WTC11 (cell line): ENCODE results near the gene KLHL7. TPM values are rescaled to one million over a fixed set of nuclear protein-coding genes. Genes with fewer than 3 reads are reported as not detected.

Experiments
- ATAC-seq: fragments of 200-7000 bp; cut with Tn5 transposase; 2 replicates; pipeline ENCODE4 v1.10.0; 2021; ENCODE audit warnings: mild to moderate bottlenecking, moderate library complexity
- CTCF ChIA-PET: fragments of 300-600 bp; sonication (Branson Sonifier 250); formaldehyde crosslinking; loops from one replicate; lab custom pipeline; 2021; ENCODE audit warnings: antibody characterized with exemption; lab: Charles Lee
- POLR2A ChIA-PET: fragments of 350-600 bp; sonication (Branson Sonifier 250); formaldehyde crosslinking; loops from one replicate; lab custom pipeline; 2021; ENCODE audit warnings: antibody characterized with exemption; lab: Charles Lee
- DNase-seq: peaks from one replicate; pipeline ENCODE4 v3.0.0; 2021; ENCODE audit warnings: low spot score
- H3K27ac Mint-ChIP-seq: 2 replicates; pipeline ENCODE4 v1.8.0; 2021; ENCODE audit warnings: mixed read lengths
- H3K27me3 Mint-ChIP-seq: 2 replicates; pipeline ENCODE4 v1.8.0; 2021; ENCODE audit warnings: low read depth, mild to moderate bottlenecking, moderate library complexity, mixed read lengths
- H3K36me3 Mint-ChIP-seq: 2 replicates; pipeline ENCODE4 v1.8.0; 2021; ENCODE audit warnings: mixed read lengths
- H3K4me1 Mint-ChIP-seq: 2 replicates; pipeline ENCODE4 v1.8.0; 2022; ENCODE audit warnings: mixed read lengths
- H3K4me3 Mint-ChIP-seq: 2 replicates; pipeline ENCODE4 v1.8.0; 2021; ENCODE audit warnings: mild to moderate bottlenecking, moderate library complexity, mixed read lengths
- H3K9me3 Mint-ChIP-seq: 2 replicates; pipeline ENCODE4 v1.8.0; 2021; ENCODE audit warnings: mixed read lengths
- CREM ChIP-seq: sonication (generic); formaldehyde crosslinking; IDR thresholded peaks from 2 replicates; pipeline ENCODE4 v1.8.1; 2022; ENCODE audit warnings: mild to moderate bottlenecking, missing genetic modification reagents, moderate library complexity
- JUN ChIP-seq: sonication (generic); formaldehyde crosslinking; IDR thresholded peaks from 2 replicates; pipeline ENCODE4 v1.8.0; 2023; ENCODE audit warnings: mild to moderate bottlenecking, missing genetic modification reagents
- NFE2L1 ChIP-seq: sonication (generic); formaldehyde crosslinking; IDR thresholded peaks from 2 replicates; pipeline ENCODE4 v1.8.1; 2023; ENCODE audit warnings: missing genetic modification reagents
- NR2C2 ChIP-seq: sonication (generic); formaldehyde crosslinking; IDR thresholded peaks from 2 replicates; pipeline ENCODE4 v1.8.0; 2022; ENCODE audit warnings: mild to moderate bottlenecking, missing genetic modification reagents
- RELA ChIP-seq: sonication (generic); formaldehyde crosslinking; IDR thresholded peaks from 2 replicates; pipeline ENCODE4 v1.8.1; 2022; ENCODE audit warnings: missing genetic modification reagents, mild to moderate bottlenecking, borderline replicate concordance
- SMAD4 ChIP-seq: sonication (generic); formaldehyde crosslinking; IDR thresholded peaks from 2 replicates; pipeline ENCODE4 v1.8.0; 2022; ENCODE audit warnings: mild to moderate bottlenecking, missing genetic modification reagents
- TCF7 ChIP-seq: sonication (generic); formaldehyde crosslinking; IDR thresholded peaks from 2 replicates; pipeline ENCODE4 v1.8.0; 2022; ENCODE audit warnings: mild to moderate bottlenecking, low read depth, missing genetic modification reagents, moderate library complexity
- TEAD4 ChIP-seq: sonication (generic); formaldehyde crosslinking; IDR thresholded peaks from 2 replicates; pipeline ENCODE4 v1.8.0; 2022; ENCODE audit warnings: mild to moderate bottlenecking, missing genetic modification reagents
- TP53 ChIP-seq: sonication (generic); formaldehyde crosslinking; IDR thresholded peaks from 2 replicates; pipeline ENCODE4 v1.8.1; 2023; ENCODE audit warnings: mild to moderate bottlenecking, missing genetic modification reagents
- ZNF138 ChIP-seq: sonication (generic); formaldehyde crosslinking; conservative IDR thresholded peaks from 2 replicates; pipeline ENCODE4 v1.8.1; 2022; ENCODE audit warnings: mild to moderate bottlenecking, moderate library complexity, missing genetic modification reagents
- ZNF423 ChIP-seq: fragments of 250-450 bp; sonication (Bioruptor Pico); IDR thresholded peaks from 2 replicates; pipeline ENCODE4 v2.1.2; 2022; ENCODE audit warnings: mild to moderate bottlenecking, moderate library complexity
- ZNF671 ChIP-seq: fragments of 250-450 bp; sonication (Bioruptor Pico); IDR thresholded peaks from 2 replicates; pipeline ENCODE4 v1.8.0; 2021; ENCODE audit warnings: mild to moderate bottlenecking
- total RNA-seq: library from RNA; stranded (reverse); gene quantifications from 3 replicates; pipeline ENCODE4 v1.2.3, GENCODE V29; 2021
- TF ChIP-seq, protein P1 (sequence below): fragments of 200-600 bp; IDR thresholded peaks from 2 replicates; pipeline ENCODE4 v1.8.0; 2022; ENCODE audit warnings: antibody characterized with exemption
- TF ChIP-seq, protein P2 (sequence below): fragments of 250-450 bp; sonication (Bioruptor Pico); IDR thresholded peaks from 2 replicates; pipeline ENCODE4 v1.9.0; 2021; ENCODE audit warnings: mild to moderate bottlenecking
- TF ChIP-seq, protein P3 (sequence below): sonication (generic); formaldehyde crosslinking; IDR thresholded peaks from 2 replicates; pipeline ENCODE4 v1.8.1; 2022; ENCODE audit warnings: mild to moderate bottlenecking, missing genetic modification reagents, moderate library complexity, borderline replicate concordance
- TF ChIP-seq, protein P4 (sequence below): sonication (generic); formaldehyde crosslinking; IDR thresholded peaks from 2 replicates; pipeline ENCODE4 v1.8.1; 2022; ENCODE audit warnings: low read depth, missing genetic modification reagents, borderline replicate concordance

Gene KLHL7
- total RNA-seq, 1 experiment from 2014 or later = 82.1 TPM

DNA sequence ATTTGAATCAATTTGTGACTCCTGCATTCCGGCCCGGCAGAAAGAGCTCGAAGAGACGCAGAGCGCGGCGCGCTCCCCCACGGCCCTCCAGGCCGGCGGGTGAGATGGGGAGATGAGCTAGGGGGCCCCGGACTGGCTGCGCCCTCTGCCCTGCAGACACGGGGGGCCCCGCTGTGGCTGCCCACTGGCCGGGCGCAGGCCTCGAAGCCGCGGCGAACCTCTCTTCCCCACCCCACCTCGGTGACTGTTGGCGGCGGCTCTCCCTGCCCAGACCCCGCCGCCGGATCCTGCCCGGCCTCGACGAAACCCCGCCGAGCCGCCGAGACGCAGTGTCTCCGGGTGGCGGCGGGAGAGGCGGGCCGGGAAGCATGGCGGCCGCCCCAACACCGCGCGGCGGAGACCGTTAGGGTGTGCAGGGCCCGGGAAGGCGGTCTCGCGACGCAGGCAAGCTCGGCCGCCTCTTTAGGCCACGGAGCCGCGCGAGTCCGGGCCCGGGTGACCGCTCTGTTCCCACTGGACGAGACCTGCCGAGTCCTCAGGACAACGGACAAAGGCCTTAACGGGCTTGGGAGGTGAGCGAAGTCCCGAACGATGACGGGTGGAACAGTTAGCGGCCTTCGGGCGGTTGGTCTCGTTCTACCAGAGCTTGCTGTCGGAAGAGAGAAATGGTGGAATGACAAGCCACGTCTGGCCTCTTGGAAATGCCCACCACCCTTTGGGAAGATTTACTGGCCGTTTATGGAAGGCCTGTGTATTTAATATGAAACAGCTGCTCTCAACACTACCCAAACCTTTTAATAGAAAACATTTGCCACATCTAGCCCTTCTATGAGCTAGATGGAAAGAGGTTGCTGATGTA lies 100.6 kb downstream of the KLHL7 start:
- no peak for TF ChIP-seq TCF7 (CRISPR knock-in tag)
- TF ChIP-seq, protein P1, sequence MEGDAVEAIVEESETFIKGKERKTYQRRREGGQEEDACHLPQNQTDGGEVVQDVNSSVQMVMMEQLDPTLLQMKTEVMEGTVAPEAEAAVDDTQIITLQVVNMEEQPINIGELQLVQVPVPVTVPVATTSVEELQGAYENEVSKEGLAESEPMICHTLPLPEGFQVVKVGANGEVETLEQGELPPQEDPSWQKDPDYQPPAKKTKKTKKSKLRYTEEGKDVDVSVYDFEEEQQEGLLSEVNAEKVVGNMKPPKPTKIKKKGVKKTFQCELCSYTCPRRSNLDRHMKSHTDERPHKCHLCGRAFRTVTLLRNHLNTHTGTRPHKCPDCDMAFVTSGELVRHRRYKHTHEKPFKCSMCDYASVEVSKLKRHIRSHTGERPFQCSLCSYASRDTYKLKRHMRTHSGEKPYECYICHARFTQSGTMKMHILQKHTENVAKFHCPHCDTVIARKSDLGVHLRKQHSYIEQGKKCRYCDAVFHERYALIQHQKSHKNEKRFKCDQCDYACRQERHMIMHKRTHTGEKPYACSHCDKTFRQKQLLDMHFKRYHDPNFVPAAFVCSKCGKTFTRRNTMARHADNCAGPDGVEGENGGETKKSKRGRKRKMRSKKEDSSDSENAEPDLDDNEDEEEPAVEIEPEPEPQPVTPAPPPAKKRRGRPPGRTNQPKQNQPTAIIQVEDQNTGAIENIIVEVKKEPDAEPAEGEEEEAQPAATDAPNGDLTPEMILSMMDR = no peak
- no peak for TF ChIP-seq TEAD4
- TF ChIP-seq JUN = no peak
- no peak for TF ChIP-seq RELA (CRISPR knock-in tag)
- no peak for TF ChIP-seq SMAD4
- TF ChIP-seq CREM (CRISPR knock-in tag) = no peak
- TF ChIP-seq TP53 (CRISPR knock-in tag) = no peak
- no peak for TF ChIP-seq ZNF138 (CRISPR knock-in tag)
- TF ChIP-seq, protein P2, sequence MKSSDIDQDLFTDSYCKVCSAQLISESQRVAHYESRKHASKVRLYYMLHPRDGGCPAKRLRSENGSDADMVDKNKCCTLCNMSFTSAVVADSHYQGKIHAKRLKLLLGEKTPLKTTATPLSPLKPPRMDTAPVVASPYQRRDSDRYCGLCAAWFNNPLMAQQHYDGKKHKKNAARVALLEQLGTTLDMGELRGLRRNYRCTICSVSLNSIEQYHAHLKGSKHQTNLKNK = no peak
- TF ChIP-seq, protein P3, sequence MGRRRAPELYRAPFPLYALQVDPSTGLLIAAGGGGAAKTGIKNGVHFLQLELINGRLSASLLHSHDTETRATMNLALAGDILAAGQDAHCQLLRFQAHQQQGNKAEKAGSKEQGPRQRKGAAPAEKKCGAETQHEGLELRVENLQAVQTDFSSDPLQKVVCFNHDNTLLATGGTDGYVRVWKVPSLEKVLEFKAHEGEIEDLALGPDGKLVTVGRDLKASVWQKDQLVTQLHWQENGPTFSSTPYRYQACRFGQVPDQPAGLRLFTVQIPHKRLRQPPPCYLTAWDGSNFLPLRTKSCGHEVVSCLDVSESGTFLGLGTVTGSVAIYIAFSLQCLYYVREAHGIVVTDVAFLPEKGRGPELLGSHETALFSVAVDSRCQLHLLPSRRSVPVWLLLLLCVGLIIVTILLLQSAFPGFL (CRISPR knock-in tag) = no peak
- no peak for TF ChIP-seq NR2C2
- TF ChIP-seq ZNF423 (CRISPR knock-in tag) = no peak
- TF ChIP-seq, protein P4, sequence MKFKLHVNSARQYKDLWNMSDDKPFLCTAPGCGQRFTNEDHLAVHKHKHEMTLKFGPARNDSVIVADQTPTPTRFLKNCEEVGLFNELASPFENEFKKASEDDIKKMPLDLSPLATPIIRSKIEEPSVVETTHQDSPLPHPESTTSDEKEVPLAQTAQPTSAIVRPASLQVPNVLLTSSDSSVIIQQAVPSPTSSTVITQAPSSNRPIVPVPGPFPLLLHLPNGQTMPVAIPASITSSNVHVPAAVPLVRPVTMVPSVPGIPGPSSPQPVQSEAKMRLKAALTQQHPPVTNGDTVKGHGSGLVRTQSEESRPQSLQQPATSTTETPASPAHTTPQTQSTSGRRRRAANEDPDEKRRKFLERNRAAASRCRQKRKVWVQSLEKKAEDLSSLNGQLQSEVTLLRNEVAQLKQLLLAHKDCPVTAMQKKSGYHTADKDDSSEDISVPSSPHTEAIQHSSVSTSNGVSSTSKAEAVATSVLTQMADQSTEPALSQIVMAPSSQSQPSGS = no peak
- peak overlapping the region; percentile 52 for H3K4me3 Mint-ChIP-seq
- POLR2A ChIA-PET = interaction anchor here (1.3 kb wide), 1 partner anchor 269 kb away, joined by 4 read pairs; no protein-coding TSS in a partner anchor
- no peaks in the 10 kb centered on the region for H3K9me3 Mint-ChIP-seq
- peaks cover 4% of the 10 kb centered on the region; the same call in 1 of the 2 replicates for H3K27me3 Mint-ChIP-seq
- peak; percentile 30 for DNase-seq
- H3K27ac Mint-ChIP-seq = no peak overlapping the region
- peaks cover 5% of the 10 kb centered on the region; the same call in 1 of the 2 replicates for H3K4me1 Mint-ChIP-seq
- CTCF ChIA-PET = interaction anchor here (1.1 to 1.7 kb wide), 2 partner anchors 40 to 66 kb away, joined by 4 to 7 read pairs; partner anchors contain the start of gene GPNMB
- H3K36me3 Mint-ChIP-seq = peaks cover 8% of the 10 kb centered on the region
- peak; percentile 70 for ATAC-seq

DNA sequence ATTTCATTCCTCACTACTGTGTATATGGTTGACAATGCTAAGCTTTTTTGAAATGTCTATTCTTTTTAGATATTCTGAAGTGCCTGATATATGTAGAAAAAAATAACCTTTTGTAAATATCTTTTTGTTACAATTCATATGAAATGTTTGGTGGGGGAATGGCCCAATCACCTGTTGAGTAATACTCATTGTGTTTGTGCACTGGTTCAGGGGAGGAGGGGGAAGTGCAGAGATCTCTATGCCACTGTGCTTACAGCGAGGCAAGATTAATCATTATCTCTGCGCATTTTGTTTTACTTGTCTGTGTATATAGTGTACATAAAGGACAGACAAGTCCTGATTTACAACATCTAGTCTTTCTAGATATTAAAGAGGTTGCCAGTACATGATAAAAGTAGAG lies 101.4 kb downstream of the KLHL7 start:
- Mint-ChIP-seq H3K4me1 (peaks cover 10% of the 10 kb centered on the region; the same call in 1 of the 2 replicates), H3K27ac (no peak overlapping the region), H3K36me3 (peaks cover under 1% of the 10 kb centered on the region; the same call in 1 of the 2 replicates), H3K4me3 (no peak overlapping the region)
- POLR2A ChIA-PET = interaction anchor here (1.3 kb wide), 1 partner anchor 268 kb away, joined by 4 read pairs; no protein-coding TSS in a partner anchor
- DNase-seq (no peak), ATAC-seq (no peak)
- TF ChIP-seq, protein P2 = no peak
- TF ChIP-seq NFE2L1 (CRISPR knock-in tag) (no peak), ZNF671 (CRISPR knock-in tag) (no peak)
- TF ChIP-seq, protein P1 = no peak
- TF ChIP-seq, all 79 proteins: peak for 0
- peaks cover 4% of the 10 kb centered on the region; the same call in 1 of the 2 replicates for H3K27me3 Mint-ChIP-seq
- CTCF ChIA-PET = interaction anchor here (1.7 kb wide), 1 partner anchor 66 kb away, joined by 7 read pairs; no protein-coding TSS in a partner anchor
- no peaks in the 10 kb centered on the region for H3K9me3 Mint-ChIP-seq
